MM.1S (cell line): Measurements from ENCODE around the gene AGAP1.

Source experiments
- EZH2 ChIP-seq: fragments of 300-600 bp; sonication (generic); optimal IDR thresholded peaks from 2 replicates; pipeline ENCODE3; 2017; ENCODE audit warnings: low read depth, mild to moderate bottlenecking, antibody characterized with exemption, low read length, mixed read lengths
- EZH2phosphoT487 ChIP-seq: fragments of 300-600 bp; sonication (generic); IDR thresholded peaks from 2 replicates; pipeline ENCODE4 v1.6.1; 2018; ENCODE audit warnings: antibody characterized with exemption, low read length
- TF ChIP-seq, protein P1 (sequence below): fragments of 300-600 bp; sonication (generic); IDR thresholded peaks from 2 replicates; pipeline ENCODE4 v1.5.1; 2016; ENCODE audit warnings: antibody characterized with exemption, low read length, mixed read lengths

DNA sequence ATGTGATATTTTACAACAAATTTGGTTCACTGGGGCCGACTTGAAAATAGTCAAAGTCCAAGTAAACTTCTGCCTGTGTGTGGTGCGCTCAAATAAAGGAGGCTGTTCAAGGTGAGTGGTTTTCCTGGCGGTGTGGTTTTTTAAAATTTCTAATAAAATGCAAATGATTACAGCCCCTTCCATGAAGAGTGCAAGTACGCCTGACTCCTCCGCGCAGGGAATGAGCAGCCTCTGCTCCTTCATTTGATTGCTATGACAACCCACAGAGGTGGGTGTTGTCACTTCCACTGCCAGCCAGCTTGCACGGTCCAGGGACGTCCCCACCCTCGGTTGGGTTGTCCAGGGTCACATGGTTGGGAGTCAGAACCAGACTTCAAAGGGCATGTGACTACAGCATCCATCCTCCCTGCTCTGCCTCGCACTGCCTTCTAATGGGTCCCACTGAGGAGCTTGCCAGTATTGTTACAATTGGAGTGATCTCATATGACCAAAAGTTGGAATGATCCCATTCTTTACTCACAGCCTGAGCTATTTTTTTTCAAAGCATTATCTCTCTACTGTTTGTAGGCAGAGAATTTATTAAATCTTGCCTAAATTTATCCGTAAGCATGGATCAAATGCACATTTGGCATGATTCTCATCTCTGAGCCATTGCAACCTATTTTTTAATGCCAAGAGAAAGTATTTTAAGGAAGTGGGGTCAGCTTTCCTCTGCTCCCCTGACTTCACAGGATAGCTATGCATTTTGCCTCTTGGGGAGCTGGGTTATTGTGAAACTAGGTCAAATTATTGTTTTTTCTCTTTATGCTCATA, 121.3 kb downstream of the AGAP1 start:
- TF ChIP-seq, protein P1, sequence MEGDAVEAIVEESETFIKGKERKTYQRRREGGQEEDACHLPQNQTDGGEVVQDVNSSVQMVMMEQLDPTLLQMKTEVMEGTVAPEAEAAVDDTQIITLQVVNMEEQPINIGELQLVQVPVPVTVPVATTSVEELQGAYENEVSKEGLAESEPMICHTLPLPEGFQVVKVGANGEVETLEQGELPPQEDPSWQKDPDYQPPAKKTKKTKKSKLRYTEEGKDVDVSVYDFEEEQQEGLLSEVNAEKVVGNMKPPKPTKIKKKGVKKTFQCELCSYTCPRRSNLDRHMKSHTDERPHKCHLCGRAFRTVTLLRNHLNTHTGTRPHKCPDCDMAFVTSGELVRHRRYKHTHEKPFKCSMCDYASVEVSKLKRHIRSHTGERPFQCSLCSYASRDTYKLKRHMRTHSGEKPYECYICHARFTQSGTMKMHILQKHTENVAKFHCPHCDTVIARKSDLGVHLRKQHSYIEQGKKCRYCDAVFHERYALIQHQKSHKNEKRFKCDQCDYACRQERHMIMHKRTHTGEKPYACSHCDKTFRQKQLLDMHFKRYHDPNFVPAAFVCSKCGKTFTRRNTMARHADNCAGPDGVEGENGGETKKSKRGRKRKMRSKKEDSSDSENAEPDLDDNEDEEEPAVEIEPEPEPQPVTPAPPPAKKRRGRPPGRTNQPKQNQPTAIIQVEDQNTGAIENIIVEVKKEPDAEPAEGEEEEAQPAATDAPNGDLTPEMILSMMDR = no peak
- TF ChIP-seq EZH2 (no peak), EZH2phosphoT487 (no peak)
